ENCODE data around the gene ZSCAN1. TPM values are rescaled to one million over a fixed set of nuclear protein-coding genes. Genes with fewer than 3 reads are reported as not detected.
"Not testable (repeated sequence)": the region's sequence is repeated elsewhere in the genome, so short reads cannot be mapped to it uniquely, and the experiment has no call there.

ZSCAN1 gene, protein sequence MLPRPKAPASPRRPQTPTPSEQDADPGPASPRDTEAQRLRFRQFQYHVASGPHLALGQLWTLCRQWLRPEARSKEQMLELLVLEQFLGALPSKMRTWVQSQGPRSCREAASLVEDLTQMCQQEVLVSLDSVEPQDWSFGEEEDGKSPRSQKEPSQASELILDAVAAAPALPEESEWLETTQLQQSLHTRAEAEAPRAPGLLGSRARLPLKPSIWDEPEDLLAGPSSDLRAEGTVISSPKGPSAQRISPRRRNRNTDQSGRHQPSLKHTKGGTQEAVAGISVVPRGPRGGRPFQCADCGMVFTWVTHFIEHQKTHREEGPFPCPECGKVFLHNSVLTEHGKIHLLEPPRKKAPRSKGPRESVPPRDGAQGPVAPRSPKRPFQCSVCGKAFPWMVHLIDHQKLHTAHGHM
- total RNA-seq (2014; rRNA removed; shearing (Covaris generic)) = not detected in 2 replicates

- in situ Hi-C loops (cut with HindIII; ENCODE audit: low sequenced_read_pairs) = no loop called here
- DNase-seq (ENCODE audit: low spot score) = peak; percentile 91
Measured at GRCh38 chr19:58033741-58034476, at the start of gene ZSCAN1. Gene ZSCAN1, plus strand, starts transcription at chr19:58034025. Its CDS starts 3,812 bp downstream, at chr19:58037837.

GRCh38 chr19:57992841-57993240, 41.0 kb upstream of the ZSCAN1 start:
- in situ Hi-C loops (cut with HindIII; ENCODE audit: low sequenced_read_pairs) = no loop called here
- DNase-seq (ENCODE audit: low spot score) = no peak

DNA sequence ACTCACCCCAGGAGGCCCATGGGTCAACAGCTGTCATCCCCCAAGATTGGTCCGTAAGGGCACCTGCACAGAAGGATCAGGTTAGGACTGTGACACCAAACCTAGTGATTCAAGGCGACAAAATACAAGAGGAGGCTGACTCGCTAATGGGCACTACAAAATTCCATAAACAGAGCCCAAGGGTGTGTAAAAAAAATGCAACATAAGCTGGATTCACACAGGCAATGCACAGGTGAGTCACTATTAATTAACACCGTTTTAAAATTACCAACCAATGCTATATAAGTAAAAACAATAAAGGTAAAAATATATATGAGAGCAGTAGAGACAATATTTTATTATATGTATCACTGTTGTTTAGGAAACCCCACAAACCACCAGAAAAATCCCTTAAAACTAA, 33.1 kb upstream of the ZSCAN1 start:
- no peak for DNase-seq (ENCODE audit: low spot score)
- in situ Hi-C loops (cut with HindIII; ENCODE audit: low sequenced_read_pairs) = no loop called here

- no peak for DNase-seq (ENCODE audit: low spot score)
- in situ Hi-C loops (cut with HindIII; ENCODE audit: low sequenced_read_pairs) = no loop called here
Measured at GRCh38 chr19:58001895-58002369, 31.9 kb upstream of the ZSCAN1 start.

- in situ Hi-C loops (cut with HindIII; ENCODE audit: low sequenced_read_pairs) = no loop called here
Measured at GRCh38 chr19:58002384-58003173, 31.2 kb upstream of the ZSCAN1 start, which contains the start of gene ZNF606. Gene ZNF606, minus strand, starts transcription at chr19:58002820. Its CDS starts 1,501 bp downstream, at chr19:58001319.

GRCh38 chr19:58003174-58003828, 30.5 kb upstream of the ZSCAN1 start:
- in situ Hi-C loops (cut with HindIII; ENCODE audit: low sequenced_read_pairs) = no loop called here
- peak; percentile 30 for DNase-seq (ENCODE audit: low spot score)

More at GRCh38 chr19:58002384-58003173, 31.2 kb upstream of the ZSCAN1 start, which contains the start of gene ZNF606:
- DNase-seq (ENCODE audit: low spot score) = peak; percentile 87

DNA sequence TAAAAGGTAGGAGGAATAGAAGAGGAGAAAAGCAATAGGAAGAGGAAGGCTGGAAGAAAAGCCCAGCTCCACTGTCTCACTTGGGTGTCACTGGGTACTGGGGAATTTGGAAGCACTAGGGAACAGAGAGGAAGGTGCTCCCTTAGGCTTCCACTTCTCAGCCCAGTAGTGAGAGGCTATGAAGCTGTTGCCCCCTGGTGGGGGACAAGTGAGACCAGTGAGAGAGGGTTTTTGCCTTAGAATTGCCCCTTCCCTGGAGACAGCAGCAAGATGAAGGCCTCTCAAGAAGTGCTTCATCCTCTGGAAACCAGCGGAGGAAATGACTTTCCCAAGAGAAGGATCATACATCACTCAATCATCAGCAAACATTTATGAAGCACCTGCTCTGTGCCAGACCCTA, 26.5 kb upstream of the ZSCAN1 start:
- DNase-seq (ENCODE audit: low spot score) = no peak
- in situ Hi-C loops (cut with HindIII; ENCODE audit: low sequenced_read_pairs) = no loop called here

DNA sequence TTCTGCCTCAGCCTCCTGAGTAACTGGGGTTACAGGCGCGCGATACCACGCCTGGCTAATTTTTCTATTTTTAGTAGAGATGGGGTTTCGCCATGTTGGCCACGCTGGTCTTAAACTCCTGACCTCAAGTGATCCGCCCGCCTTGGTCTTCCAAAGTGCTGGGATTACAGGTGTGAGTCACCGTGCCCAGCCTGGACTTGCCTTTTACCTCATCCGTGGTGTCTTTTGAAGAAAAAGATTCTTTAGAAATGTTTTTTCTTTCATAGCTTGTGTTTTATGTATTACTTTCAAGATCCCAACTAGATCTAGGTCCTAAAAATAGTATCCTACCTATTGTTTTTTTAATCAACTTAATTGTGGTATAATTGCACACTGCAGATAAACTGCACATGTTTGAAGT, 24.9 kb upstream of the ZSCAN1 start:
- in situ Hi-C loops (cut with HindIII; ENCODE audit: low sequenced_read_pairs); DNase-seq (ENCODE audit: low spot score): not testable (repeated sequence)

- no peak for DNase-seq (ENCODE audit: low spot score)
- in situ Hi-C loops (cut with HindIII; ENCODE audit: low sequenced_read_pairs) = no loop called here
Measured at GRCh38 chr19:58009301-58009665, 24.5 kb upstream of the ZSCAN1 start.

DNA sequence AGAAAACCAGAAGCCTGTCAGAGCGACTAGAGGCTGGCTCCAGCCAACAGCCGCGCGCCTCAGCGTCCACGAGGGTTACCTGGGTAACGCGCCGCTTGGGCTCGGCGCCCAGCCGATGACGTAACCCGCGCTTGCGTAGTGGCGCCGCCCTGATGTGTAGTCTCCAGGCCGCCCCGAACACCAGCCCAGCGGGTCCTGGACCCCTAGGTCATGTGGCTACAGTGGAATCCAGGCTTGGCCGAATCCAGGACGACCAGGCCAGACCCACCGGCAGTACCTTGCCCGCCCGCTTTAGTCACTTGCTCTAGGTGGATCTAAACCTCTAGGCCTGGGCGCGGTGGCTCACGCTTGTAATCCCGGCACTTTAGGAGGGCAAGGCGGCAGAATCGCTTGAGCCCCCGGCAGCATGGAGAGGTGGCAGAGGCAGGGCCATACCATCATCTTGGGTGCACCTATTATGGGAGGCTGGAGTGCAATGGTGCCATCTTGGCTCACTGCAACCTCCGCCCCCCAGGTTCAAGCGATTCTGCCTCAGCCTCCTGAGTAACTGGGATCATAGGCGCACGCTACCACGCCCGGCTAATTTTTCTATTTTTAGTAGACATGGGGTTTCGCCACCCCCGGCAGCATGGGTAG, 24.0 kb upstream of the ZSCAN1 start:
- peak; percentile 92 for DNase-seq (ENCODE audit: low spot score)
- in situ Hi-C loops (cut with HindIII; ENCODE audit: low sequenced_read_pairs) = no loop called here

- in situ Hi-C loops (cut with HindIII; ENCODE audit: low sequenced_read_pairs) = no loop called here
- DNase-seq (ENCODE audit: low spot score) = no peak
Measured at GRCh38 chr19:58010507-58010906, 23.3 kb upstream of the ZSCAN1 start.

DNA sequence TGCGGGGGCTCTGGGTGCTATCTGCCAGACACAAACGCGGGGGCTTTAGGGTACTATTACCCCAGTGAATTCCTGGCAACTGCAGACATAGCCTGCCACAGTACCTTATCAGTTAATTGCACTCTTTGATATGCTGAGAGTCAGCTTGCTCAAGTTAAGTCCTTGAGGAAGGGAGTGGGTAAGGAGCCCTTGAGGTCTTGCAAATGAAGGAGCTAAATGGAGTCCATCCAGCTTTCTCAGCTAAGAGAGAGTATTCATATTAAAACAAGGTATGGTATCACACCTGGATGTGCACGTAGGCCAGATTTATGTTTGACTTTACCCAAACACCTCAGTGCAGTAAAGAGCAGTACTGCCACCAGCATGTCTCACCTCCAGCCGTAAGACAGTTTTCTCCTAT, 19.7 kb upstream of the ZSCAN1 start:
- DNase-seq (ENCODE audit: low spot score) = no peak
- in situ Hi-C loops (cut with HindIII; ENCODE audit: low sequenced_read_pairs) = no loop called here

- in situ Hi-C loops (cut with HindIII; ENCODE audit: low sequenced_read_pairs) = no loop called here
- DNase-seq (ENCODE audit: low spot score) = no peak
Measured at GRCh38 chr19:58020129-58020528, 13.7 kb upstream of the ZSCAN1 start.

DNA sequence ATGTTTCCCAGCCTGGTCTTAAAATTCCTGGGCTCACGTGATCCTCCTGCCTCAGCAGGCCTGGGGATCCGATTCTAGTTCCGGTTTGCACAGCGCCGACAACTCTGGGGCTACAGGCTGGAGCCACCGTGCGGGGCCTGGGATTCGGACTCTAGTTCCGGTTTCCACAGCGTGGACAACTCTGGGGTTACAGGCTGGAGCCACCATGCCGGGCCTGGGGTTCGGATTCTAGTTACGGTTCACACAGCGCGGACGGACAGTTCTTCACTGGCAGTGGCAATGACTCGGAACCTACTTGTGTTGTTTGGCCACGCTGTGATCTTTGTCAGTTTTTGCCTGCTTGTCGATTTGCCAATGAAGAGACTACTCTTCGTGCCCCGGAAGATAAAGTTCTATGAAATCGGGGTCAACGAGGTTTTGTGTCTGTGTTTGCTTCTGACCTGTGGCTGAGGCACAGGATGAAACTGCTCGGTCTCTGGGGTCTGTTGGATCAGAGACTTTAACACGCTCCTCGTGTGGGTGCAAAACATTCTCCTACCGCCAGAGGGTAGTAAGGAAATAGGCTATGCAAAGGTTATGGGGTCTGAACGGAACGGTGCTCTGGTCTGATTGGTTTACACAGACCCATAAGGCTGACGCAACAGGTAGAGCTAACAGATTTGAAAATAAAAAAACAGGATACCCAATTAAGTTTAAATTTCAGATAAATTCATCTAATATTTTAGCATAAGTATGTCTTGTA, 12.1 kb upstream of the ZSCAN1 start:
- in situ Hi-C loops (cut with HindIII; ENCODE audit: low sequenced_read_pairs) = no loop called here
- DNase-seq (ENCODE audit: low spot score) = peak; percentile 88

DNA sequence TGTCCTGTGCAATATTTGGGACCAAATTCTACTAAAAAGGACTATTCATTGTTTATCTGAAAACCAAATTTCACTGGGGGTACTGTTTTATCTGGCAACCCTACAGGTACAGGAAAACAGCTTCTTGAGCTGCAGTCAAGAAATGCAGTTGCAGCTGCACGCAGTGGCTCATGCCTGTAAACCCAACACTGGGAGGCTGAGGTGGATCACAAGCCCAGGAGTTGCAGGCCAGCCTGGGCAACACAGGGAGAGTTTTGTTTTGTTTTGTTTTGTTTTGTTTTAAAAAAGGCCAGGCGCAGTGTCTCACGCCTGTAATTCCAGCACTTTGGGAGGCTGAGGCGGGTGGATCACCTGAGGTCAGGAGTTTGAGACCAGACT, 11.6 kb upstream of the ZSCAN1 start:
- DNase-seq (ENCODE audit: low spot score) = no peak
- in situ Hi-C loops (cut with HindIII; ENCODE audit: low sequenced_read_pairs) = no loop called here

DNA sequence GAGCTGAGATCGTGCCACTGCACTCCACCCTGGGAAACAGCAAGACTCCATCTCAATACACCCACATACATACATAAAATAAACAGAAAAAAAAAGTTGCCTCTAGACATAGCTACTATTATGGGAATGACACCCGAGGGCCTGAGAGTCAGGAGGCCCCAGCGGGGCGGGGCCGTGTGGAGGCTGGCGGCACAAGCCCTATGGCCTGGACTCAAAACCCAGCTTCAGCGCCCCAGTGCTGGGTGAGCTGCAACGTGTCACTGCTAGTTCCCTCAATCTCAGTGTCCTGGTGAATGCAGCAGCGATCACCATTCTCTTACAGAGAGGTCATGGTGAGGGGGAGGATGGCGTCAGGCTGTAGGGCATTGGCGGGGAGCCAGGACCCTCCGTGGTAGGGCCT, 9.2 kb upstream of the ZSCAN1 start:
- in situ Hi-C loops (cut with HindIII; ENCODE audit: low sequenced_read_pairs) = no loop called here
- no peak for DNase-seq (ENCODE audit: low spot score)

- DNase-seq (ENCODE audit: low spot score) = no peak
Measured at GRCh38 chr19:58034477-58034793, 610 bp downstream of the ZSCAN1 start.

GRCh38 chr19:58035863-58036262, 2.0 kb downstream of the ZSCAN1 start:
- in situ Hi-C loops (cut with HindIII; ENCODE audit: low sequenced_read_pairs) = no loop called here
- no peak for DNase-seq (ENCODE audit: low spot score)

More at GRCh38 chr19:58034477-58034793, 610 bp downstream of the ZSCAN1 start:
- in situ Hi-C loops (cut with HindIII; ENCODE audit: low sequenced_read_pairs) = no loop called here
